Activated CD4-positive, alpha-beta T cell treated with anti-CD3 and anti-CD28 coated beads for 36 hours (primary cell): ENCODE results near the gene SCP2. TPM values are rescaled to one million over a fixed set of nuclear protein-coding genes. Genes with fewer than 3 reads are reported as not detected.

ENCODE experiments used
- ATAC-seq: fragments of 200-7000 bp; cut with Tn5 transposase; one replicate; pipeline ENCODE4 v1.10.0; 2021; ENCODE audit warnings: mild to moderate bottlenecking, moderate library complexity
- CTCF ChIA-PET: fragments of 350-600 bp; sonication (Branson Sonifier 250); formaldehyde crosslinking; loops from one replicate; lab custom pipeline; 2021; ENCODE audit warnings: antibody characterized with exemption; lab: Charles Lee
- POLR2A ChIA-PET: fragments of 350-600 bp; sonication (Branson Sonifier 250); formaldehyde crosslinking; loops from one replicate; lab custom pipeline; 2021; ENCODE audit warnings: antibody characterized with exemption, inconsistent platforms; lab: Charles Lee
- DNase-seq: peaks from one replicate; pipeline ENCODE4 v3.0.0-alpha.2; 2020
- H3K27ac Mint-ChIP-seq: one replicate; pipeline ENCODE4 v1.8.0; 2021; ENCODE audit warnings: mixed read lengths
- H3K27me3 Mint-ChIP-seq: one replicate; pipeline ENCODE4 v1.8.0; 2021; ENCODE audit warnings: mixed read lengths
- H3K36me3 Mint-ChIP-seq: one replicate; pipeline ENCODE4 v1.8.0; 2021; ENCODE audit warnings: low read depth, mixed read lengths
- H3K4me1 Mint-ChIP-seq: one replicate; pipeline ENCODE4 v1.8.0; 2021; ENCODE audit warnings: mixed read lengths
- H3K4me3 Mint-ChIP-seq: one replicate; pipeline ENCODE4 v1.8.0; 2021; ENCODE audit warnings: mild to moderate bottlenecking, moderate library complexity, mixed read lengths
- H3K9me3 Mint-ChIP-seq: one replicate; pipeline ENCODE4 v1.8.0; 2021; ENCODE audit warnings: low read depth, mixed read lengths
- intact Hi-C, 2 experiments: fragments of 100-400 bp; cut with DNase I in 1 of 2; cut with micrococcal nuclease in 1 of 2; formaldehyde crosslinking; loops; one replicate each; pipeline versions ENCODE4 v1.14.2 to v1.15.1; 2022 to 2024; cut with DNase I, micrococcal nuclease
- microRNA-seq: library from miRNA; unstranded; fragments of <30 nt; microRNA quantifications from one replicate; pipeline ENCODE4 v1.2.0, GENCODE V29; 2021; ENCODE audit warnings: borderline replicate concordance
- total RNA-seq, 2 experiments: library from RNA; stranded (reverse); gene quantifications; one replicate each; pipeline ENCODE4 v1.2.3, GENCODE V29; 2021

SCP2 gene
- total RNA-seq, 2 experiments from 2014 or later: 46.6 to 67.1 TPM

DNA sequence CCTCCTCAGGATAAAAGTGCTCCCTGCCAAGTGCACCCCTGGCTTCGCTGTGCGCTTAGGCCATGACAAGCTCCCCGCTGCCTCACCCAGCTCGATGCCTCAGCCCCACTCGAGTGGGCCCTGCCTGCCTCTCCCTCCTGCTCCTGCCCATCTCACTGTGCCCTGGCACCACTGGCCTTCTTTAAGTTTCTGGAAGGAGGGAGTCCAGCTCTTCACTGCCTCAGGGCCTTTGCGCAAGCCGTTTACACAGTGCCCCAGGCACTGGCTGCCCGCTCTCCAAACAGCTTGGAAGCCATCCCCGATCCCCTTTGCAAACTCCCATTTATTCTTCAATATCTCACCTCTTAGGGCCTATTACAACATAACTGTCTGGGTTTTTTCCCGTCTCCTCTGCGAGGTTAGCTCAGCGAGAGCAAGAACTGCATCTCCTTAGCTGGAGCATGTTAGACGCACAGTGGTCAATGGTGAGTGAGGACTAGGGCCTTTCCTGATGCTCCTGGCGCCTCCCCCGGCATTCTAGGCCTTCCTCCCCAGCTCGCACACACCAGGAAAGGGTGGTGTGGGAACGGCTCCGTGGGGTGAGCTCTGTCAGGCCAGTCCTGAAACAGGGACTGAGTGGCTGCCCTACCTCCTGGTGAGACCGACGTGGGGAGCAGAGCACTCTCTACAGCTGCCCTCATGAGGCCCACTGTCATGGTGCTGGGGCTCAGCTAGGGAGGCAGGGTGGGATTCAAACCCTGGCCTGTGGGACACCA is 166.9 kb downstream of the SCP2 start:
- no peak for DNase-seq
- H3K27me3 Mint-ChIP-seq: no peaks in the 10 kb centered on the region
- no peaks in the 10 kb centered on the region for H3K36me3 Mint-ChIP-seq
- POLR2A ChIA-PET: no interaction called here
- H3K9me3 Mint-ChIP-seq: no peaks in the 10 kb centered on the region
- H3K27ac Mint-ChIP-seq: no peak overlapping the region
- CTCF ChIA-PET: interaction anchor here (0.6 to 0.8 kb wide), 2 partner anchors 19 to 306 kb away, joined by 3 to 4 read pairs; no protein-coding TSS in a partner anchor
- ATAC-seq: no peak
- no peaks in the 10 kb centered on the region for H3K4me1 Mint-ChIP-seq
- intact Hi-C loops: no loop called here
- H3K4me3 Mint-ChIP-seq: no peak overlapping the region

DNA sequence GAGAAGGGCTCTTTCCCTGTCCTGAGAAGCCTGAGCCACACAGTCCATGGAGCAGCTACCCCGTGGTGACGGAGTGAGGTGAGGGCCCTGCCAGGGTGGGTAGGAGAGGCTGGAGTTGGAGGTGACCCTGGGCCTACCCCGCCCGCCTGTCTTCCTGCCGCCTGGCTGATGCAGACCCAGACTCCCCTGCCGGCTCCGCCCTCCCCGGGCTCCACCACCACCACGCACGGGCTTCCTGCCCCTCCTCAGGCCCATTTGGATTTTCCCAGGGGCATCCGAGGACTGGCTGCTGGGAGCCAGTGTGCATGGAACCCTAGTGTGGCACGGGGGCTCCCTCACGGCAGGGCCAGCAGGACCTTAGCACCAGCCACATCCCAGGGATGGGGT is 167.4 kb downstream of the SCP2 start:
- ATAC-seq (no peak), DNase-seq (no peak)
- no peak overlapping the region for H3K4me3 Mint-ChIP-seq
- CTCF ChIA-PET: no interaction called here
- H3K36me3 Mint-ChIP-seq: no peaks in the 10 kb centered on the region
- no peaks in the 10 kb centered on the region for H3K4me1 Mint-ChIP-seq
- POLR2A ChIA-PET: no interaction called here
- intact Hi-C loops: no loop called here
- no peaks in the 10 kb centered on the region for H3K9me3 Mint-ChIP-seq
- no peak overlapping the region for H3K27ac Mint-ChIP-seq
- H3K27me3 Mint-ChIP-seq: no peaks in the 10 kb centered on the region

Small RNA genes within 50 kb of the gene (microRNA-seq; reads per million reads assigned to microRNA genes)
- gene MIR1273F (not detected), gene MIR1273G (not detected), gene MIR5095 (not detected)

Other genes with a start within 250 kb of the SCP2 start
- 10 to 100 TPM; 11.0 to 17.2 TPM for gene COA7, start 228.9 kb upstream of the SCP2 start, total RNA-seq
- 10 to 100 TPM; 12.9 to 14.3 TPM for gene ZYG11B, start 200.8 kb upstream of the SCP2 start, total RNA-seq
- under 1 TPM; 0.11 to 0.25 TPM for gene ZYG11A, start 84.5 kb upstream of the SCP2 start, total RNA-seq
- 10 to 100 TPM; 62.6 to 67.2 TPM for gene ECHDC2, start 5.5 kb upstream of the SCP2 start, total RNA-seq
- gene PODN, start 134.9 kb downstream of the SCP2 start, total RNA-seq: not detected
- not detected for gene SLC1A7, start 215.4 kb downstream of the SCP2 start, total RNA-seq